GM19043 (cell line): ENCODE results near the gene RIMBP2.
"Not testable (repeated sequence)": the region's sequence is repeated elsewhere in the genome, so short reads cannot be mapped to it uniquely, and the experiment has no call there.

Experiments used
- ATAC-seq: cut with Tn5 transposase; IDR thresholded peaks from one replicate; pipeline ENCODE4 v1.9.1; 2021; ENCODE audit warnings: low read depth; ENCODE audit not compliant: unreplicated experiment

Gene RIMBP2

DNA sequence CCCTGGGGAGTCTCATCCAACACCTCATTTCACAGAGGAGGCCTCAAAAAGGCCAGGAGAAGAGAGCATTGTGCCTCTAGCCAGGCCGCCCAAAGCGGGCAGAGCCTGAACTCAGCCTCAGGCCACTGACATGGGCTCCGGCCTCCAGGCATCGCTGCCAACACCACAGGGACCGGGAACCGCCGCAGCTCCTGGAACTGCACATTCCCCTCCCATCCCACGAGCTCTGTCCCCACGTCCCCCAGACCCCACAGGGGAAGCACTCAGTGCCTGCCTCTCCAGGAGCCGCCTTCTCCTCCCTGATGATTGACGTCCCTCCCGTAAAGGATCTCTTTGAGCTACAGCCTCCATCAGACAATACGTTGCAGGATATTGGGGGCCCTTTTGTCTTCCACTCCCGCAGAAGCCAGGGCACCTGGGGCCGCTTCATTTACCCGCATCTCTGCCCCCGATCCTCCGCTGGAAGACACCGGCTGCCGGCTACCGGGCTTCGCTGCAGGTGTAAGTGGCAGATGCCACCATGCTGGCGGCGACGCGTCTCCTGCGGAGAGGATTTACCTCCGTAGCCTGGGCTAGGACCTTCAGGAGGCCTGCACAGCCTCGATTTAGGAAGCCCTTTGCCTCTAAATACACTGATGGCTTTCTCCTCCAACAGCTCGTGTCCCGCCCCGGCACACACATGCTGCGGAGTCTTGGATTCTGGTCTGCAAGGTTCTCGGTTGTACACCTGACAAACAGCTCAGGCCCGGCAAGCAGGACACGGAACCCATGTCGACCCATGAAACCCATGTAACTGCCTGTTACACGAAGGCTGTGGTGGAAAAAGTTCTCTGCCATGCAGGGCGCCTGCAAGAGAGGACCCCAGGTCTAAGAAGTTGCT lies 104.8 kb downstream of the RIMBP2 start:
- no peak for ATAC-seq

- ATAC-seq = no peak
Observed at GRCh38 chr12:130609966-130610365, 106.1 kb downstream of the RIMBP2 start.

- no peak for ATAC-seq
Observed at GRCh38 chr12:130608831-130609230, 107.3 kb downstream of the RIMBP2 start.

DNA sequence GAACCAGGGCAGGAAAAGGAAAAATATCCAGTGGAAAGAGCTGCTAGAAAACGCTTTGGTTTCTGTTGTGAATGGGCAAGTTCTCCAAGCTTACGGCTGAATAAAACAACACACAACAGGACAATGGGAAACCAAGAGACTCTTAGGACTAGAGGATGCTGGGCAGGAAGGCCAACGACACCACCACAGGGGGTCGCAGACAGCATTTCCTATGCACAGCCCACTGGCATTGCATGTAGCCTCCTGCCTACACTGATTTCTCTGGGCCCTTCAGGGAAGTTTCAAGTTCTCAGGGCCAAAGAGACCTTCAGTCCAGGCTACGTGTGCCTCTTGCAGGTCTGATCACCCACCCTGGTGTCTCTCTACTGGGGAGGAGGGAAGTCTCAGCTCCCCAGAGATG lies 108.0 kb downstream of the RIMBP2 start:
- no peak for ATAC-seq

GRCh38 chr12:130606231-130606630 lies 109.9 kb downstream of the RIMBP2 start:
- ATAC-seq = no peak

DNA sequence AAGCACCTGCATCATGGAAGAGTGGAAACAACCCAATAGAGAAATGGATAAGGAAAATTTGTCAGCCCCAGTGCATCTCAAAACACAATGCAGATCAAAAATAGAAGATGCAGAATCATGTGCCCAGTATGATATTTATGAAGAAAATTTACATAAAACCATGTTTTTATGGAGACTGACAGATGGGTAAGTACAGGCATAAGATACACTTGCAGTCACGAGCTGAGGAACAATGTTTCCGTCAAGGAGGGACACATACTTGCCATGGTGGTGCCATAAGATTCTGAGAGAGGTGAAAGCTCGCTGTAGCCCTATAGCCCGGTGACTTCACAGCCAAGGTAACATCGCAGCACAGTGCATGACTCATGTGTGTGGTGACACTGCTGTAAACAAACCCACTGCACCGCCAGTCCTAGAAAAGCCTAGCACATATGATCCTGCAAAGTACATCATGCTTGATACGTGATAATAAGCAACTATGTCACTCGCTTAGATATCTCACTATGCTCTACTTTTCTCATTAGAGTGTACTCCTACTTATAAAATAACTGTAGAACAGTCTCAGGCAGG lies 112.6 kb downstream of the RIMBP2 start:
- no peak for ATAC-seq

GRCh38 chr12:130602251-130602650 lies 113.8 kb downstream of the RIMBP2 start:
- no peak for ATAC-seq

GRCh38 chr12:130601327-130601726 lies 114.8 kb downstream of the RIMBP2 start:
- no peak for ATAC-seq

GRCh38 chr12:130596241-130596640 lies 119.9 kb downstream of the RIMBP2 start:
- ATAC-seq = no peak

DNA sequence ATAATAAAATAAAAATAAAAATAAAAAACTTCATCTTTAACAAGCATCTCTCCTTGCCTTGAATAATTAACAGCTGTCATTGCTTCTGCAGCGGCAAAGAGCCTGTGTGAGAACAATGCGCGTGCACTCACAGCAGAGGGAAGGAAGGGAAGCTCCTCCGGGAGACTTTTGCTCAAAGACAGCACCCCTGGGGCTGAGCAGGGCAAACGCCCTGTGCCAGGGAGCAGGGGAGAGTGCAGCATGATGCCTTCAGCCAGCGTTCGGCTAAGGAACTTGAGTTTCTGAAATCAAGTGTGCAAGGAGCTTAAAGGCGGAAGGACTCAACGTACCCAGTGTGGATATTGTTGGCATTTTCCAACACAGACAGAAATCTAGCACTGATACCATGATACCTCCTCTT lies 120.5 kb downstream of the RIMBP2 start:
- no peak for ATAC-seq

DNA sequence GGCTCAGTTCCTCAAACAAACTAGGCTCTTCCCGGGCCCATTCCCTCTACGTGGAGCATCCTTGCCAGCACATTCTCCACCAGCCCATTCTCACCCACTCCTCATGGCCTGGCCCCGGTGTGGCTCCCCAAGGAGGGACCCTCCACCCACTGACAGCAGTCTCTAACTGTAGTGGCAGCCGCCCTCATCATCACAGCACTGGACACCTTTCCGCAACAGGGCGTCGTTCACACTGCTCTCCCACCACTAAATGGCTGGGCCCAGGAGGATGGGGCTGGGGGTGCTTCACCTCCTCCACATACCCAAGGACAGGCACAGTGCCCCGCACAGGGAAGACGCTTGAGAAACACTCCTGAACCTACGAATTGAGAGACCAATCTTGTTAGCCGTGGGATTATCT lies 123.0 kb downstream of the RIMBP2 start:
- ATAC-seq = no peak

GRCh38 chr12:130592641-130593040 lies 123.5 kb downstream of the RIMBP2 start:
- ATAC-seq = no peak

GRCh38 chr12:130591736-130592135 lies 124.4 kb downstream of the RIMBP2 start:
- ATAC-seq = no peak

- ATAC-seq = no peak
Observed at GRCh38 chr12:130590685-130591084, 125.4 kb downstream of the RIMBP2 start.

- ATAC-seq = no peak
Observed at GRCh38 chr12:130589540-130590317, 126.4 kb downstream of the RIMBP2 start.

- no peak for ATAC-seq
Observed at GRCh38 chr12:130588696-130589539, 127.2 kb downstream of the RIMBP2 start.

DNA sequence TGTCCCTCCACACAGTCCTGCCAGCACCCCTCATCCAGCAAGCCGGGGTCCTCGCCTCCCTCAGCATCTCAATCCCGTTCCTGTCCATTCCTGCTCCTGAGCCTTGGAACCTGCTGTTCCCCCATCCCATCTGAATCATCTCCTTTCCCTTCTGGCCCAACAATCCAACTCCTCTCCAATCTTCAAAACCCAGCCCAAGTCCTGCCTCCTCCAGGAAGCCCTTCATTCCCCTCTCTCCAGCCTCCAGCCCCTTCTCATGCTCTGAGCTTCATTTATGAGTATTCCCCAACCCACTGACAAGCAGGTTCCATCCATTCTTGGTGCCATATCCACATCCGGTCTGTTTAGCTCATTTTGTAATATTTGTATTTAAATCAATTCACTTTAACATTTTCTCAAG lies 128.1 kb downstream of the RIMBP2 start:
- ATAC-seq = no peak

GRCh38 chr12:130584475-130584874 lies 131.6 kb downstream of the RIMBP2 start:
- not testable (repeated sequence) for ATAC-seq

DNA sequence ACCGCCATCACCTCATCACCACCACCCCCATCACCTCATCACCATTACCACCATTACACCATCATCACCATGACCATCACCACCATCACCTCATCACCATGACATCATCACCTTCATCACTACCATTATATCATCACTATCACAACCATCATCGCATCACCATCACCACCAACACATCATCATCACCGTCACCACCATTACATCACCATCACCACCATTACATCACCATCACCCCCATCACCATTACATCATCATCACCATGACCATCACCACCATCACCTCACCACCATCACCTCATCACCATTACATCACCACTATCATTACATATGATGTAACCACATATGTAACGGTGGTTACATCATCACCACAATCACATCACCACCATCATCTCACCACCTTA lies 132.3 kb downstream of the RIMBP2 start:
- no peak for ATAC-seq

- ATAC-seq = no peak
Observed at GRCh38 chr12:130583317-130583716, 132.8 kb downstream of the RIMBP2 start.

DNA sequence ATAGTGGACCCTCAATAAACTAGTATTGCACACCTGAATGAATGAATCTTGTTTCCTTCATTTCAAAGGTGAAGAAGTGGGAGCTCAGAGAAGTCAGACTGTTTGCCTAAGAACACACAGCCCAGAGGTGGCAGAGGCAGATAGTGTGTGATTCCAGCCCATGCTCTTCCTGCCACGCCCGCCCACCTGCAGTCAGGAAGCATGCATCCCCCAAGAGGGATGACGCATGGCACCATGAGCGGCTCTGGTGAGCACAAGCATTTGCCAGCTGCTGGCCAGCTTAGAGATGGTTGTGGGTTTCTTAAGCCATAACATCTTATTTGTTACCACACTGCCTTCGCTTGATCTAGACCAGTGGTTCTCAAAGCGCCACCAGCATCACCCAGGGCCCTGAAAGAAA lies 133.8 kb downstream of the RIMBP2 start:
- no peak for ATAC-seq
